Calu3 (cell line): ENCODE results near the gene COL26A1. TPM values are rescaled to one million over a fixed set of nuclear protein-coding genes. Genes with fewer than 3 reads are reported as not detected.

ENCODE experiments used
- BruUV-seq: library from RNA; stranded (reverse); fragments of 400-500 nt; replicated peaks from 2 replicates; lab custom pipeline; 2021; lab: Mats Ljungman, UMichigan
- CTCF ChIA-PET: fragments of 300-600 bp; sonication (Branson Sonifier 250); formaldehyde crosslinking; loops from one replicate; lab custom pipeline; 2022; ENCODE audit warnings: antibody characterized with exemption; lab: Charles Lee
- DNase-seq: peaks from one replicate; pipeline ENCODE4 v3.0.0; 2022
- H3K27ac Mint-ChIP-seq: one replicate; pipeline ENCODE4 v1.8.0; 2022; ENCODE audit warnings: mixed read lengths; ENCODE audit not compliant: unreplicated experiment
- H3K27me3 Mint-ChIP-seq: one replicate; pipeline ENCODE4 v1.8.0; 2022; ENCODE audit warnings: mixed read lengths; ENCODE audit not compliant: unreplicated experiment
- H3K36me3 Mint-ChIP-seq: one replicate; pipeline ENCODE4 v1.8.0; 2022; ENCODE audit warnings: mild to moderate bottlenecking, moderate library complexity, mixed read lengths; ENCODE audit not compliant: insufficient read depth, unreplicated experiment
- H3K4me1 Mint-ChIP-seq: one replicate; pipeline ENCODE4 v1.8.0; 2022; ENCODE audit warnings: mild to moderate bottlenecking, low read depth, mixed read lengths; ENCODE audit not compliant: unreplicated experiment
- H3K4me3 Mint-ChIP-seq: one replicate; pipeline ENCODE4 v1.8.0; 2022; ENCODE audit warnings: mild to moderate bottlenecking, low read depth, moderate library complexity, mixed read lengths; ENCODE audit not compliant: unreplicated experiment
- H3K9me3 Mint-ChIP-seq: one replicate; pipeline ENCODE4 v1.8.0; 2022; ENCODE audit warnings: low read depth, mixed read lengths; ENCODE audit not compliant: unreplicated experiment
- intact Hi-C: fragments of 100-400 bp; cut with micrococcal nuclease; formaldehyde crosslinking; loops from one replicate; pipeline ENCODE4 v1.10.0; 2022; ENCODE audit not compliant: unreplicated experiment
- total RNA-seq: library from RNA; stranded (reverse); gene quantifications from 2 replicates; pipeline ENCODE4 v1.2.3, GENCODE V29; 2022
- TF ChIP-seq, protein P1 (sequence below): fragments of 200-600 bp; IDR thresholded peaks from one replicate; pipeline ENCODE4 v1.8.0; 2022; ENCODE audit warnings: antibody characterized with exemption; ENCODE audit not compliant: unreplicated experiment

Gene COL26A1
- total RNA-seq, 1 experiment from 2014 or later, result not detected

DNA sequence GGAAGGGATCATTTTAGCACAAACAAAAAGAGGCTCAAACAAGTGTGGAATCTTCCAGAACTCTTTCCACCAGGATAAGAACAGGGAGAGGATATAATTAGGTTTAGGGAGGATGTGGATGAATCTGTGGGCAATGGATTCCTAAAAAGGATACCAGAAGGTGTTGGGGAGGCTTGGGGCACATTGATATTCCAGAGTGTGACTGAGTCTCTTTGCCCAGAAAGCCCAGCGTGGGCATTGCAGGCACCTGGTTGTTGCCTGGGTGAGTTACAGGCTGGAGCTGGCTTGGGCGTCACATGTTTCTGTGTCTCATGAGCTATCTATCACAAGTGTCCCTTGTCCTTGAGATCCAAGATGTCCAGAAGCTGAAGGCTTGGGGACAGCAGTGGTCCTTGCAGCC lies 3.3 kb downstream of the COL26A1 start:
- CTCF ChIA-PET, result no interaction called here
- TF ChIP-seq, protein P1, sequence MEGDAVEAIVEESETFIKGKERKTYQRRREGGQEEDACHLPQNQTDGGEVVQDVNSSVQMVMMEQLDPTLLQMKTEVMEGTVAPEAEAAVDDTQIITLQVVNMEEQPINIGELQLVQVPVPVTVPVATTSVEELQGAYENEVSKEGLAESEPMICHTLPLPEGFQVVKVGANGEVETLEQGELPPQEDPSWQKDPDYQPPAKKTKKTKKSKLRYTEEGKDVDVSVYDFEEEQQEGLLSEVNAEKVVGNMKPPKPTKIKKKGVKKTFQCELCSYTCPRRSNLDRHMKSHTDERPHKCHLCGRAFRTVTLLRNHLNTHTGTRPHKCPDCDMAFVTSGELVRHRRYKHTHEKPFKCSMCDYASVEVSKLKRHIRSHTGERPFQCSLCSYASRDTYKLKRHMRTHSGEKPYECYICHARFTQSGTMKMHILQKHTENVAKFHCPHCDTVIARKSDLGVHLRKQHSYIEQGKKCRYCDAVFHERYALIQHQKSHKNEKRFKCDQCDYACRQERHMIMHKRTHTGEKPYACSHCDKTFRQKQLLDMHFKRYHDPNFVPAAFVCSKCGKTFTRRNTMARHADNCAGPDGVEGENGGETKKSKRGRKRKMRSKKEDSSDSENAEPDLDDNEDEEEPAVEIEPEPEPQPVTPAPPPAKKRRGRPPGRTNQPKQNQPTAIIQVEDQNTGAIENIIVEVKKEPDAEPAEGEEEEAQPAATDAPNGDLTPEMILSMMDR, result no peak
- no peak for DNase-seq
- BruUV-seq, result no TSS peak
- intact Hi-C loops, result no loop called here
- H3K27ac Mint-ChIP-seq, result no peak overlapping the region
- no peaks in the 10 kb centered on the region for H3K36me3 Mint-ChIP-seq
- H3K9me3 Mint-ChIP-seq, result peaks cover 2% of the 10 kb centered on the region
- no peak overlapping the region for H3K4me3 Mint-ChIP-seq
- no peaks in the 10 kb centered on the region for H3K4me1 Mint-ChIP-seq
- peaks cover 38% of the 10 kb centered on the region for H3K27me3 Mint-ChIP-seq

GRCh38 chr7:101367676-101368075 lies 5.0 kb downstream of the COL26A1 start:
- H3K9me3 Mint-ChIP-seq, result peaks cover 2% of the 10 kb centered on the region
- H3K4me3 Mint-ChIP-seq, result no peak overlapping the region
- DNase-seq, result no peak
- CTCF ChIA-PET, result interaction anchor here (0.8 kb wide), 1 partner anchor 906 kb away, joined by 3 read pairs; no protein-coding TSS in a partner anchor
- H3K27ac Mint-ChIP-seq, result no peak overlapping the region
- no peaks in the 10 kb centered on the region for H3K4me1 Mint-ChIP-seq
- no TSS peak for BruUV-seq
- TF ChIP-seq, protein P1, result no peak
- peaks cover 55% of the 10 kb centered on the region for H3K27me3 Mint-ChIP-seq
- intact Hi-C loops, result no loop called here
- no peaks in the 10 kb centered on the region for H3K36me3 Mint-ChIP-seq

GRCh38 chr7:101368422-101369165 lies 5.9 kb downstream of the COL26A1 start:
- Mint-ChIP-seq H3K9me3 (peaks cover 2% of the 10 kb centered on the region), H3K36me3 (no peaks in the 10 kb centered on the region), H3K4me1 (no peaks in the 10 kb centered on the region), H3K27me3 (peaks cover 64% of the 10 kb centered on the region), H3K4me3 (no peak overlapping the region), H3K27ac (no peak overlapping the region)
- DNase-seq, result no peak
- TF ChIP-seq, protein P1, result no peak
- no TSS peak for BruUV-seq
- intact Hi-C loops, result no loop called here
- CTCF ChIA-PET, result interaction anchor here (0.7 kb wide), 1 partner anchor 343 kb away, joined by 4 read pairs; no protein-coding TSS in a partner anchor

DNA sequence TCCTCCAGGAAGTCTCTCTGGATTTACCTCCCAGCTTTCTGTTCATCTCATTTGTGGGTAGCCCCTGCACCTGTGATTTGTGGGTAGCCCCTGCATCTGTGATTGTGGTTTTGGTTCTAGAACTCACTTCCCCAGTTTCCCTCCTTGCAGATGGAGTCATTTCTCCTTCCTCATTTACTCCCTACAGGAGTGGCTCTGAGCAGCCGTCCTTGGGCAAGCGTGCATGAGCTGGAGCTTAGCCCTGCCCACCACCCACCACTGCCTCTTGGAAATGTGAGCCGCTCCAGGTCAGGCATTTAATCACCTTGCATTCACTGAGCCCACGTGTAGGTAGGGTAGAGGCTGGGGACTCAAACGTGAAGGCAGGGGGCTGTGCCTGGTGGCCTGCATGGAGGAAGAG lies 8.2 kb downstream of the COL26A1 start:
- BruUV-seq, result no TSS peak
- TF ChIP-seq, protein P1, result no peak
- CTCF ChIA-PET, result no interaction called here
- intact Hi-C loops, result no loop called here
- H3K4me1 Mint-ChIP-seq, result no peaks in the 10 kb centered on the region
- peaks cover 72% of the 10 kb centered on the region for H3K27me3 Mint-ChIP-seq
- no peak for DNase-seq
- H3K9me3 Mint-ChIP-seq, result peaks cover 2% of the 10 kb centered on the region
- H3K4me3 Mint-ChIP-seq, result no peak overlapping the region
- H3K27ac Mint-ChIP-seq, result no peak overlapping the region
- no peaks in the 10 kb centered on the region for H3K36me3 Mint-ChIP-seq
